Measurements from ENCODE around the gene PKNOX1.
A peak's percentile ranks its signal among the peaks of the same experiment; 100 is the strongest.

PKNOX1 gene

GRCh38 chr21:42974832-42975820 lies 764 bp downstream of the PKNOX1 start:
- Histone ChIP-seq H3K4me3 (ENCODE audit: low read depth, low read length) (peak overlapping the region; percentile 81), H3K27me3 (replicated peaks) (no peaks in the 10 kb centered on the region), H3K36me3 (replicated peaks) (no peaks in the 10 kb centered on the region), H3K27ac (peak overlapping the region; percentile 83)
- in situ Hi-C loops (cut with HindIII; ENCODE audit: low pct_ligation_motif_present, low sequenced_read_pairs): no loop called here
- peak; percentile 28 for DNase-seq
- no peak for TF ChIP-seq CTCF (IDR thresholded peaks at IDR 0.05; ENCODE audit: low read depth, low read length, missing control alignments)

GRCh38 chr21:42975886-42976608 lies 1.7 kb downstream of the PKNOX1 start:
- Histone ChIP-seq H3K4me3 (ENCODE audit: low read depth, low read length) (peak overlapping the region; percentile 81), H3K27ac (peak overlapping the region; percentile 83), H3K27me3 (replicated peaks) (no peaks in the 10 kb centered on the region), H3K36me3 (replicated peaks) (no peaks in the 10 kb centered on the region)
- in situ Hi-C loops (cut with HindIII; ENCODE audit: low pct_ligation_motif_present, low sequenced_read_pairs): no loop called here
- DNase-seq: no peak
- no peak for TF ChIP-seq CTCF (IDR thresholded peaks at IDR 0.05; ENCODE audit: low read depth, low read length, missing control alignments)

- H3K36me3 ChIP-seq (replicated peaks): no peaks in the 10 kb centered on the region
- H3K4me3 ChIP-seq (ENCODE audit: low read depth, low read length): no peak overlapping the region
- DNase-seq: no peak
- TF ChIP-seq CTCF (IDR thresholded peaks at IDR 0.05; ENCODE audit: low read depth, low read length, missing control alignments): no peak
- in situ Hi-C loops (cut with HindIII; ENCODE audit: low pct_ligation_motif_present, low sequenced_read_pairs): no loop called here
- H3K27ac ChIP-seq: no peak overlapping the region
- H3K27me3 ChIP-seq (replicated peaks): no peaks in the 10 kb centered on the region
These were observed 6.2 kb downstream of the PKNOX1 start for GRCh38 chr21:42980312-42981213.

GRCh38 chr21:42981214-42981523 lies 6.8 kb downstream of the PKNOX1 start:
- H3K36me3 ChIP-seq (replicated peaks): no peaks in the 10 kb centered on the region
- TF ChIP-seq CTCF (IDR thresholded peaks at IDR 0.05; ENCODE audit: low read depth, low read length, missing control alignments): no peak
- no peak overlapping the region for H3K4me3 ChIP-seq (ENCODE audit: low read depth, low read length)
- H3K27ac ChIP-seq: no peak overlapping the region
- no peak for DNase-seq
- in situ Hi-C loops (cut with HindIII; ENCODE audit: low pct_ligation_motif_present, low sequenced_read_pairs): no loop called here
- no peaks in the 10 kb centered on the region for H3K27me3 ChIP-seq (replicated peaks)

- DNase-seq: no peak
- in situ Hi-C loops (cut with HindIII; ENCODE audit: low pct_ligation_motif_present, low sequenced_read_pairs): no loop called here
- H3K4me3 ChIP-seq (ENCODE audit: low read depth, low read length): no peak overlapping the region
- H3K27ac ChIP-seq: no peak overlapping the region
- no peak for TF ChIP-seq CTCF (IDR thresholded peaks at IDR 0.05; ENCODE audit: low read depth, low read length, missing control alignments)
- no peaks in the 10 kb centered on the region for H3K27me3 ChIP-seq (replicated peaks)
- H3K36me3 ChIP-seq (replicated peaks): no peaks in the 10 kb centered on the region
These were observed 7.5 kb downstream of the PKNOX1 start for GRCh38 chr21:42981862-42982261.

Data from brain microvascular endothelial cell (primary cell).